GM23248 (cell line): ENCODE results near the gene PSMG3.

Experiments used
- EZH2 ChIP-seq: fragments of 200-600 bp; sonication (generic); IDR thresholded peaks from 2 replicates; pipeline ENCODE4 v1.6.1; 2018; ENCODE audit warnings: antibody characterized with exemption, mild to moderate bottlenecking; ENCODE audit not compliant: insufficient read depth, poor library complexity, severe bottlenecking
- EZH2phosphoT487 ChIP-seq: fragments of 200-600 bp; sonication (generic); IDR thresholded peaks from 2 replicates; pipeline ENCODE4 v1.6.1; 2018; ENCODE audit warnings: antibody characterized with exemption, moderate library complexity, mild to moderate bottlenecking, low read depth; ENCODE audit not compliant: insufficient read depth

- no peak for TF ChIP-seq EZH2phosphoT487
- TF ChIP-seq EZH2 = no peak
Measured at GRCh38 chr7:1567049-1567771, 2.6 kb downstream of the PSMG3 start.
